GDM1 (cell line): ENCODE results near the gene ALS2CL.

ENCODE experiments used
- DNase-seq: peaks from one replicate; lab custom pipeline; 2025; lab: John Stamatoyannopoulos, UW

ALS2CL gene

GRCh38 chr3:46664971-46665762 is 28.3 kb downstream of the ALS2CL start:
- DNase-seq, result no peak

- no peak for DNase-seq
These were observed 29.1 kb downstream of the ALS2CL start for GRCh38 chr3:46664188-46664970.

- DNase-seq, result peak; percentile 27
These were observed 29.8 kb downstream of the ALS2CL start for GRCh38 chr3:46663591-46664135.

- no peak for DNase-seq
These were observed 30.5 kb downstream of the ALS2CL start for GRCh38 chr3:46662771-46663551.

GRCh38 chr3:46661776-46662766 is 31.4 kb downstream of the ALS2CL start:
- no peak for DNase-seq

- DNase-seq, result no peak
These were observed 32.6 kb downstream of the ALS2CL start for GRCh38 chr3:46660543-46661523.

GRCh38 chr3:46660003-46660402 is 33.5 kb downstream of the ALS2CL start:
- no peak for DNase-seq

- DNase-seq, result no peak
These were observed 34.2 kb downstream of the ALS2CL start for GRCh38 chr3:46659285-46659684.

- DNase-seq, result no peak
These were observed 36.5 kb downstream of the ALS2CL start for GRCh38 chr3:46656778-46657556.

GRCh38 chr3:46655271-46655670 is 38.2 kb downstream of the ALS2CL start:
- no peak for DNase-seq

- DNase-seq, result no peak
These were observed 42.4 kb downstream of the ALS2CL start for GRCh38 chr3:46651084-46651483.

GRCh38 chr3:46649436-46649835 is 44.0 kb downstream of the ALS2CL start:
- no peak for DNase-seq

GRCh38 chr3:46648096-46648495 is 45.4 kb downstream of the ALS2CL start:
- no peak for DNase-seq

- DNase-seq, result no peak
These were observed 46.8 kb downstream of the ALS2CL start for GRCh38 chr3:46646700-46647099.

- DNase-seq, result no peak
These were observed 49.8 kb downstream of the ALS2CL start for GRCh38 chr3:46643701-46644100.

GRCh38 chr3:46642971-46643370 is 50.5 kb downstream of the ALS2CL start:
- no peak for DNase-seq

GRCh38 chr3:46640927-46641326 is 52.6 kb downstream of the ALS2CL start:
- no peak for DNase-seq

GRCh38 chr3:46639221-46639620 is 54.3 kb downstream of the ALS2CL start:
- no peak for DNase-seq

GRCh38 chr3:46634856-46635255 is 58.6 kb downstream of the ALS2CL start:
- DNase-seq, result no peak
